HG03457 (cell line): ENCODE data around the gene ZXDC.

Experiments
- ATAC-seq: cut with Tn5 transposase; IDR thresholded peaks from one replicate; pipeline ENCODE4 v1.9.1; 2021; ENCODE audit warnings: moderate number of reproducible peaks; ENCODE audit not compliant: unreplicated experiment

ZXDC gene

DNA sequence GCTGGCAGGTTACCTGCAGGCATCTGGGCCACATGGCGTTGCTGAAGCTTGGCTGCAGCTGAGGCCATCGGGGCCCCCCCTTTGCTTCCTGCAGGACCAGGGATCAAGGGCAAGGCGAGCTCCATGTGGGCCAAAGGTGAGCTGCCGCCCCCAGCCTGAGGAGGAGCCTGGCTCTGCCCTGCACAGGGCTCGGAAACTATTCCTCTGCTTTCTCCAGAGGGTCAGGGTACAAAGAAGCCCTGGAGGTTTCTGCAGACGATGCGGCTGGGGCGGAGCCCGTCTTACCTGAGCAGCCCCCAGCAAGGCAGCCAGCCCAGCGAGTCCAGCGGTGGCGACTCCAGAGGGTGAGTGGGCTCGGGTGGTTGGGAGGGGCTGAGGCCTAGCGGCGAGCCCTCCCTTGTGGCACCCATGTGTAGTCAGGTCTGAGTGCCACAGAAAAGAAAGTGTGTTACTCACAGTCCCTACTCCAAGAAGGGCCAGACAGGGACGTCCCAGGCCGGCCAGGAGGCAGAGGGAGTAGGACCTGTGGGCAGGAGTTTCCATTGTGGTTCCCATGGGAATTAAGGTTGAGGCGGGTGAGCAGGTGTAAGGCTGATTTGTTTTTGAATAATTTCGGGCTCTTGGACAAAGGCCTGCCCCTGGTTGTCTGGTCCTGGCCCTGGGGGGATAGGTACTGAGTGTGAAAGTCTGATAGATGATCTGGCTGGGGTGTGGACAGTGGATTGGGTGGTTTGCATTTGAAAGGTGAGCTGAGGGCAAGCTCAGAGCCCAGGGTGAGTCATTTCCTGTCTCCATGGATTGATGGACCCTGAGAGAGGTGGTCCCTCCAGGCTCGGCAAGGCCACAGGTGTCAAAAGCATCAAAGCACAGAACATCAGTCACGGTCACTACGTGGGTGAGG is 55.6 kb downstream of the ZXDC start:
- ATAC-seq = no peak

DNA sequence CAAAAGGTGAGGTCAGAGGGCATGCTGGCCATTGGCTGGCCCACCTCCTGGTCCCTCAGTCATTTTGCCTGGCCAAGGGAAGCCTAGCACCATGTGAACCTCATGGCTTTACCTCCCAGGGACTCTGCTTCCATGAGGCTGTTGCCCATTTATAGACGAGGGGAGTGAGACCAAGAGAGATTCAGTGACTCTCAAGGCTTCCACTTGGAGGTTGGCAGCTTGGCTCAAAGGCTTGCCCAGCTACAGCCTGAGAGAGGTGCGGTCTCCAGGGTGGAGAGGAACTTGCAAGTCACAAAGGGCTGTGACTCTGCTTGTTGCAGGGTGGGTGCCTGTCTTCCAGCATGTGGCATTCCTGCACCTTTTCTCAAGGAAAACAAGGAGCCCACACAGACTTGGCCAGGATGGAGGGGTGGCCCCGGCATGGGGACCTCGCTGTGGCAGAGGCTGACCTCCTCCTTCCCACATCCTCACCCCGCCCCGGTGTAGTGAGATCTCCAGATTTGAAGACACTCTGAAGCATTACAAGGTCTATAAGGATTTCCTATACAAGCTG is 56.5 kb downstream of the ZXDC start:
- no peak for ATAC-seq

DNA sequence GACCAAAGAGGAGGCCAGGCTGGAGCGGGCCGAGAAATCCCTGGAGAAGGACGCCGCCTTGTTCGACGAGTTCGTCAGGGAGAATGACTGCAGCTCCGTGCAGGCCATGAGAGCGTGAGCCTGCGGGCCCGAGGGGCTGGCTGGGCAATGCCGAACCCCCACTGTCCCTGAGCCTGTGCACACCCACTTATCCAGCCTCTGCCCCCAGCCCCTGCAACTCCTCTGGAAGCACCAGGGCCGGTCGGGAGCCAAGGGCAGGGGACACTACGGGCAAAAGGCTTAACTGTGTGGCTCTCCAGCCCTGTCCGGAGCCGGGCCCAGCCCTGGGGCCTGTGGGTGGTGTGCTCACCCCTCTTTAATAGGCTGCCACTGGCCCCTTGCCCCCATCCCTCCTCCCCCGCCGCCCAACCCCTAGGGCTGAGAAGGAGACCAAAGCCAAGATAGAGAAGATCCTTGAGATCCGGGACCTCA is 57.0 kb downstream of the ZXDC start:
- no peak for ATAC-seq

DNA sequence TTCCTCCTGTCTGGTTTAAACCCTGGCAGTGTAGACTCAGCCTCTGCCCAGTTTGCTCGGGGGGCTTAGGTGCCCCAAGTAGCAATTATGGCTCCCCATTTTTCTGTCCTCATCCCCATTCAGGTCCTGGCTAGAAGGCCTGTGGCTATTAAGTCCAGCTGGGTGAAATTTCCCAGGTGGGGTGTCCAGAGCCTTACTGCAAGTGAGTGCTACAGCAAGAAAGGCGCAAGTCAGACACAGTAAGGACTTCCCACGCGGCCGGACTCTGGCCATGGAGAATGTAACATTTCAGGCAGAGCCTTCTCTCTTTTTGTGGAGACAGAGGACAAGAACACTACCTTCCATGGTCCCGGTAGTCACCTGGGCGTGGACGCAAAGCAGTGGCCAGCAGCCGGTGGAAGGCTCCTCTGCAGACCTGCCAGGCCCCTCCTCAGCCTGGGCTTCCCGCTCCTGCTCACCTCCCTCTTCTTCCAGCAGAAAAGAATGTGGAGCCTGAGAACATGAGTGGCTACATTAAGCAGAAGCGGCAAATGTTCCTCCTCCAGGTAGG is 57.6 kb downstream of the ZXDC start:
- no peak for ATAC-seq

DNA sequence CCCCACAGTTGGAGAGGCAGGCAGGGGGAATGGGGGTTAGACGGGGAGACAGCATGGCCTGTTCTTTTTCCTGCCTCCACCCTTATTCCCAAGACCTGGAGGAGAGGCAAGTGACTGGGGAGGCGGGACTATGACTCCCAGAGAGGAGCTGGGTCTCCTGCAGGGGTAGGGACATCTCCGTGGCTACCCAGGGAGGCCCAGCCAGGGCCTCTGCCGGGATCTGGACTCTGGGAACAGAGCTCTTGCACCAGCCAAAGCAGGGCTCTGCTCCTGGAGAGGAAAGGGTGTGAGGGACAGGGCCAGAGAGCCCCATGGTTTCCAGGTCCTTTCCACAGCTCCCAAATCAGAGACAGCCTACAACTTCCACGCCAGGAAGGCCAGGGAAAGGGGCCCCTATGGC is 58.2 kb downstream of the ZXDC start:
- ATAC-seq = no peak

DNA sequence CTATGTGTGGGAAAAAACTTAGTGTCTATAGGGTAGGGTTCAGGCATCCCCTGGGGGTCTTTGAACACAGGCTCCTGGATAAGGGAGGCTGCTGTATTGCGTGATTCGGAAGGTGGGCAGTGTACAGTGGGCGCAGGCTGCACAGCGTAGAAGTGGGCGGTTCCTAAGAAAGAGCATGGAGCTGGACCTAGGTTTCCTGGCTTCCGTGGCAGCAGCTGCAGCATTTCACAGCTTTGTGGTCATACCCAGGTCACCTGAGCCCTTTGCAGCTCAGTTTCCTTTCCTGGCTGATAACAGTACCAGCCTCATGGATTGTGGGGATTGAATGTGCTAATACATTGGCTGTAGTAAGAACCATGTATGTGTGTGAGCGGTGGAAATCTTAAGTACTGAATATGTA is 58.7 kb downstream of the ZXDC start:
- no peak for ATAC-seq

DNA sequence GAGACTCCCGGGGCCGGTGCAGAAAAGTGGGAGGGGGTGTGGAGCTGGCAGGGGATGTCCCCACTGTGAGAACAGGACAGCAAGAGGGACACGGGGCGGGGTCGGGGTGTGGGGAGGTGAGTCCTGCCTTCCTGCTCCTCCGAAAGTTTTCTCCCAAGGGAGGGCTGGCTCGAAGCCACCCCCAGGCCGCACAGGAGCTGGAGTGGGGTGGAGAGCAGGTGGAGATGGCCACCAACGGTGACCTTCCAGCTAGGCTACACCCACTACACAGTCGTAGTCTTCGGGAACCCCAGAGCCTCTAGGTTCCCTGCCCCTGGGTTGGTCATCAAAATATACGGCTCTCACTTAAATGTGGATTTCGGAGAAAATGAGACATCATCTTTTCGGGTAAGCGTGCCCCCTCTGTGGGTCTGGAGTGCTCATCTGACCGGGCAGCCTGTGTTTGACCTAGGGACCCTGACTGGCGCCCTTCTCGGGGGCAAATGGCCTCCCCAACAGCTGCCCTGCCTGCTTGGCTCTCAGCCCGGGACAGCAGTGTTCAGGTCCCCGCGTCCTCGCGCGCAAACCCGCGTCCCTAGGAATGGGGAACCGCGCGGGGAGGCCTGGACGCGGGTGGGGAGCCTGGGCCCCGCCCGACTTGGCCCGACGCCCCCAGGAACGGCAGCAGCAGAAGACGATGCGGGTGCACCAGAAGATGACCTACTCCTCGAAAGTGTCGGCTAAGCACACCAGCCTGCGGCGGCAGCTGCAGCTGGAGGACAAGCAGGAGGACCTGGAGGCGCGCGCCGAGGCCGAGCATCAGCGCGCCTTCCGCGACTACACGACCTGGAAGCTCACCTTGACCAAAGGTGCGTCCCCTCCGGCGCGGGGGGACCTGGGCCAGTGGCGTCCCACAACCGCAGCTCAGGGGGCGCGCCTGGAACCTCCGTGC is 59.8 kb downstream of the ZXDC start:
- no peak for ATAC-seq

DNA sequence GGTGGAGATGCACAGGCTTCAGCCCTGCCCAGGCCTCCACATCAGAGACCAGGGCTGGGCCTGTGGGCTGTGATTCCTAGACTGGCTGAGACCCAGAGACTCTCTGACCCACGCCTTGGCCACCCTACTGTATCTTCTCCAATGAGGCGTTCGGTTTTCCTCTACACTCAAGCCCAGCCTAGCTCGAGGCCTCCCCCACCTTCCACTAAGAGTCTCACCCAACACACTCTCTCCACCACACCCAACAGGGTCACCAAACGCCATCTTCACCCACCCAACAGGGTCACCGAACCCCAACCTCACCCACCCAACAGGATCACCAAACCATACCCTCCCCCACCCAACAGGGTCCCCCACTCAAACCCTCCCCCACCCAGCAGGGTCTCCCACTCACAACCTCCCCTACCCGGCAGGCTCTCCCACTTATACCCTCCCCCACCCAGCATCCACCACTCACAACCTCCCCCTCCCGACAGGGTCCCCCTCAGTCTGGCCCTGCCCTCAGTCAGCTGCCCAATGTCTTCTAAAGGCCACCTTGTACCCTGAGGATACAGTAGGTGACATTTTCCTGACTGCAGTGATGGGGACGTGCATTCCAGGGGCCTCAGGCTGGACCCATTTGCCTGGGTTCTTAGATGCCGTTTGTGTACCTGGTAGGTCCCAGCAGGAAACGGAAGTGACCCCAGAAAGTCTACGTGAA is 60.6 kb downstream of the ZXDC start:
- ATAC-seq = no peak

DNA sequence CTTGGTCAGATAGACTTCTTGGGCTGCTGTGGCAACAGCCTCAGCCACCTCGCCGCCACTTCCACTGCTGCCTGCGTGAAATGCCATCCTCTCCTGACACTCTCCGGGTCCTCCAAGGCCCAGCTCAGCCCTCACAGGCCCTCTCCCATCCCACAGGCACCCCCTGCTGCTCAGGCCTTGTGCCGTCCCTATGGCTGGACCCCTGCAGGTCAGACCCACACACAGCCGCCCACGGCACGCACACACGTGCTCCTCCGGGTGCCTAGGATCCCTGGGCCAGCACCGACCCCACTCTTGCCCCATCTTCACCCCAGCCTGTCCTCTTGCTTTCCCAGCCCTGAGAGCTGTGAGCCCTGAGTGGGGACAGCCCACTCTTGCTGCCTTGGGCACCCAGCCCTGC is 61.3 kb downstream of the ZXDC start:
- no peak for ATAC-seq

DNA sequence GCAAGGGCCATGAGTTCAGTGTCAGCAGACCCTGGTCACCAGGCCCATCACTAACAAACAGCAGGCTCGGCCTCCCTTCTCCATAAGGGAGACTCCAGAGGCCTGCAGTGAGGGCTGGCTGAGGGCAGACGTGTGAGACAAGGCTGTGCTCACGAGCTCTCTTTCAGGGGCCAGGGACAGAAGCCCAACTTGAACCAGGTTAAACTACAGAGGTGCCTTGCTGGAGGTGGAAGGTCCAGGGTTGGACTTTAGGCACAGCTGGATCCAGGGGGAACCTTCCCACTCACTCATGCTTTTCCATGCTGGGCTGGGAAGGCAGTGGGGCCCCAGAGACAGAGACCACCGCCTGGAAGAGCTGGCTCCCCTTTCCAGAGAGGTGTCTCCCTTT is 62.0 kb downstream of the ZXDC start:
- ATAC-seq = no peak

DNA sequence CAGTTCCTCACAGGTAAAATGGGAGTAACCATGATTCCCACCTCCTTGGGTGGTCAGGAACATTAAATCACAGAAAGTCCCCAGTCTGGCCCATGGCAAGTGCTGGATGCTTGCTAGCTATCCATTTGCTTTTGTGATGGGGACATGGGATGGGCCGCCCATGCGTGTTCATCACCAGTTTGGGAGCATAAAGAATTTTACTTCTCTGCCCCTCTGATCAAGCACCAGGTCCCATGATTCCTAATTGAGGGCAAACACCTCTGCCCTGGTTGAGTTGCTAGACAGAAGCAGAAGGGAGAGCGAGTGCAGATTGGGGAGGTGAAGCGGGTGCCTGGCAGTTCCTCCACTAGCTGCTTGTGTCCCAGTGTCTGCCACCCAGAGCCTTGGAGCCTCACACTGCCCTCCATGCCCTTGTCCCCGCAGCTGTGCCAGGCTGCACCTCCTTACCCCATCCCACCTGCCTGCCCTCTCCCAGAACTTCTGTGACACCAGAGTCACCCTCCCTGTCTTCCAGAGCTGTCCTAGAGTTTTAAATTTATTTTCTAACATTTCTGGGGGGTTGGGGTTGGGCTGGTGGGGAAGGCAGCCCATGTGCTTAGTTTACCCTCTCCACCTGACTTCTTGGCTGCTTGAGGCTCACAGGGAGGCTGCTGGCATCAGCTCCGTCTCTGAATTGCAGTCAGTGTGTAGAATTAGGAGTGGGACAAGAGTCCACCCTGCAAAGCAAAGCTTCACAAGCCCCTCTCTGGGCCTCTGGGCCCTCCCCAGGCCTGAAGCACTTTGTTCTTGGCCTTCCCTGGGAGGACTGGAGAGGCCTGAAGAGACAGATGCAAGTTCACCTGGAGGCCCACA is 62.6 kb downstream of the ZXDC start:
- ATAC-seq = no peak

DNA sequence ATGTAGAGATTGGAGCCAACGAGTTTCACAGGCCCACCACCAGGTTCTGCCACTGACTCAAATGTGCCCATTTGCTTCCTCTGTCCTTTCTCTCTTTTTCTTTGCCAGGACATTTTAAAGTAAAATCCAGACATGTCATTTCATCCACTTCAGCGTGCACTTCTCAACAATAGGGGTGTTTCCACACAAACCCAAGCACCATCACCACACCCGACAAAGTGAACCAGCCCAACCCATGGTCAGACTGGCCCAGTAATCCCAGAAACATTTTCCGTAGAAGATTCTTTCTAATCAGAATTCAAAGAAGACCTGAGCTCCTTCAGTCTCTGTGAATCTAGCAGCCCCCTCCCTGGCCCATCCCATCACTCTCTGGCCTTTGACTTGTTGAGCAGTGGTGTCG is 67.6 kb downstream of the ZXDC start:
- ATAC-seq = no peak

DNA sequence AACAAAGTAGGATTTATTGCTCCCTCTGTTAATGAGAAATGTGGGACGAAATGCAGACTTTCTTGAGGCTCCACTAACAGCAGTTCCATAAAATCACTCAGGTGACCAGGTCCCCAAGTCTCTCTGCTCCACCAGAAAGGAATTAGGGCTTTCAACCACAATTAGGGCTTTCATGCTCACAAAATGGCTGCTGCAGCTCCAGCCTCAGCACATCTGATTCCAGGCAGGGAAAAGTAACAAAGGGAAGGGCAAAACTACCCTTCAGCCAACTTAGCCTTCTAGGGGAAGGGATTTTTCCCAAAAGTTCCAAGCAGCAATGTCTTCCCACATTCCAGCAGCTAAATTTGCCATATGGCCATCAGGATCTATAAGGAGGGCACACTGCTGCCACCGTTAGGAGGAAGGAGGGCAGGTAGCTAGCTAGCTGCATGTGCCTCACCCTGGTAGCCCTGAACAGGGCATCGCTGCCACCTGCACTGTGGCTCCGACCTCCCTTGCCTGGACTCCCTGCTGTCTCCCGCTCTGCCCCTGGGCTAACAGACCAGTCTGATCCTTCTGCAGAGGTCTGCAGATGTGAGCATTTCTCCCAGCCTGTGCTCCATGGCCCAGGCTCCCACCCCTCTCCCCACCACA is 68.2 kb downstream of the ZXDC start:
- ATAC-seq = no peak

DNA sequence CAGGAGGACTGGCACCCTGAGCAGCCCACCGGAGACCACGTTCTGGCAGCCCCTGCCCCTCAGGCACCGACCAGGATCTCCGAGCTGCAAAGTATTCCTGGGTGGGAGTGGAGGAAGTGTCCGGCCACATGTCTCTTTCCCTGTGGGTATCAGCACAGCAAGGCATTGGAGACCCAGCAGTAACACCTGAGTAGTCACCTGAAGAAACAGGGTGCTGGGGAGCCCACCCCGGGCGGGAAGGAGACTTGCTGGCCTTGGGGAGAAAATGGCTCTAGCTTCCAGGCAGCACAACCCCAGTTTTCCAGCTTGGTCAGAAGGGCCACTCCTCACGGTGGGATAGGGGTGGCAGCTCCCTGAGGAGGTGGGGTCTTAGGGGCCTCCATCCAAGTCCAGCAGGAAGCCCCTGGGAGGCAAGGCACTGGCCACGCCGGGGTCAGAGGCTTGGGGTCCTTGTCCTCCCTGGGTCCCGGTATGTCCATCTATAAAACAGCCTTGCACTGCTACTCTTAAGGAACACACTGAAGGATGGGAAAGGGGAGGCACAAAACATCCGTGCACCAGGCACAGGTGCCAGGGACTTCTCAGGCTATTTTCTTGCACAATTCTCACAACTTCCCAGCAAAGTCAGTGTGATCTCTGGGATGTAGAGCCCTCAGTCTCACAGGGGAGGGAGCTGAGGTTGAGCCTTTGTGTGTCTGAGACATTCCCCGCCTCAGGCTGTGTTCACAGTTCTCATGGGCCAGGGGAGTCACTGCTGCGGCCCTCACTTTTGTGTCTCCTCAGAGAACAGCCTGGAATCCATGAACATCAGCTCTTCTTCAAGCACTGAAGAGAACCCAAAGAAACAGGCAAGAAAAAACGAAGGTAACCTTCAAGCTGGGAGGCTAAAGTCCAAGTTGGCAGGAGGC is 69.0 kb downstream of the ZXDC start:
- ATAC-seq = no peak

DNA sequence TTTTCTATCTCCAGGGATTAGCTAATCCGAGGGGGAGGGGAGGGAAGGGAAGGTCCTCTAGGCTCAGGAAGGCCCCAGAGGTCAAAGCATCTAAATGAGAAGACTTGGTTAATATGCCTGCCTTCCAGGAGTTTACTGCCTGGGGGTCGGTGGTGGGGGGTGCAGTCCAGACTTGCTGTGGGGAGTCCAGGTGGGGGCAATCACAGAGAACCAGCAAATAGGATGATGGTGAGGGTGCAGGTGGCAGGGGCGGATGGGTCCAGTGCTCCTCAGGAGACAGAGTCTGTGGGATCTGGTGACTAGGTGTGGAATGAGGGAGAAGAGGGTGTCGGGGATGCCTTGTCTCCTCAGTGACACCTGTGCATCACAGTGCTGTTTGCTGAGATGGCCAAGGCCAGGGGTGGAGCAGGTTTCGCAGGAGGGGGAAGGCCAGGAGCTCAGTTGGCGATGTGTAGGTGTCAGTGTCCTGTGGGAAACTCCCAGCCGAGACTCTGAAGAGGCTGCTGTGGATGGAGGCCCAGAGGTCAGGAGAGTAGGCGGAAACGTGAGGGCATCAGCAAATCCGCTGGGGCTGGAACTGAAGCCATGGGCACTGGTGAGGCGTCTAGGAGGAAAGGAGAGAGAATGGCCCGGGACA is 72.9 kb downstream of the ZXDC start:
- ATAC-seq = no peak

DNA sequence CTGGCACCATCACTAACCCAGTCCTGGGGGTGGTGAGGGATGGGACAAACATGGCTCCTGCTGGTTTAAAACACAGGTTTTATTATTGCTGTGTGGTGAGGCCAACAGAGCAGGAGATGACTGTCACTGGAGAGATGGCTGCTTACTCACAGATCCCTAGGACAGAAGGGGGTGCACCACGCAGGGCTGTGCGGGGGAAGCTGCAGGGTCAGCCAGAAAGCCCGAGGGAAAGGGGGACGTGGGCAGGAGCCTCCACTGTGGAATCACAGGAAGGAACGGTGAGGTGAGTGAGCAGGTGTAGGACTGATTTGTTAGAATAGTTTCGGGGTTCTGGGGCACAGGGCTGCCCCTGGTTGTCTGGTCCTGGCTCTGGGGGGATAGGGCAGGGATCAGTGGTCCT is 73.5 kb downstream of the ZXDC start:
- ATAC-seq = no peak

DNA sequence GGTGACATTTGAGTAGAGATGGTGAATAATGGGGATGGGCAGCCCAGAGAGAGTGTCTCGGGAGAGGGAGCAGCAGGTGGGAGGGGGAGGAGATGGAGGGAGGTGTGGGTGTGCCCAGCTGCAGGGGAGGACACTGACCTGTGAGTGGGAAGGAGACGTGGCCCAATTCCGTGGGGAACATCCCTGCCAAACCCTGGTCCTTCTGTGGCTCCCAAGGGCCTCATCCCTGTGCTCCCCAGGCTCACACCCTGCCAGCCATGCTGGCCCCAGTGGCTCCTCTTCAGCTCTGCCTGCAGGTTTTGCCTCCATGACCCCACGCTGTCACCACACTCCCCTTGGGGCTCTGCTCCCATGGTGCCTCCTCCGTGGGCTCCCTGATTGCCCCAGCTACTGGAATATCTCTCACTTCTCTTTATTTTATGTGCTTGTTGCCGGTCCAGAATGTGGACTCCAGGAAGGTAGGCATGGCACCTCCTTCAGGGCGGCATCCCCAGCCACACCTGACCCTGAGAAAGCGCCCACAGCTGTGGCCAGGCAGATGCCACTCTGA is 74.0 kb downstream of the ZXDC start:
- ATAC-seq = no peak
